Motor neuron (in vitro differentiated cells): ENCODE results near the gene SLC22A5. TPM values are rescaled to one million over a fixed set of nuclear protein-coding genes. Genes with fewer than 3 reads are reported as not detected.

ENCODE experiments used
- ATAC-seq, 8 experiments: fragments of 200-7000 bp; cut with Tn5 transposase; replicated peaks in 6 of 8; 2 replicates each; pipeline ENCODE4 v1.8.0; 2021; ENCODE audit warnings: mild to moderate bottlenecking in 8 of 8, moderate library complexity in 8 of 8
- H3K27ac ChIP-seq, 2 donors: fragments of 250-450 bp; sonication (Bioruptor Pico); 2 replicates each; pipeline ENCODE4 v1.9.0; 2021; ENCODE audit warnings: antibody characterized with exemption in 2 of 2, mild to moderate bottlenecking in 2 of 2, moderate library complexity in 1 of 2
- H3K4me1 ChIP-seq, 2 donors: fragments of 250-450 bp; sonication (Bioruptor Pico); replicated peaks in 1 of 2; 2 replicates each; pipeline ENCODE4 v1.6.1; 2021; ENCODE audit warnings: antibody characterized with exemption in 2 of 2, mild to moderate bottlenecking in 2 of 2, moderate library complexity in 1 of 2
- H3K4me3 ChIP-seq, 5 donors: fragments of 250-450 bp; sonication (Bioruptor Pico); 2 replicates each; pipeline ENCODE4 v1.9.0; 2021; ENCODE audit warnings: antibody characterized with exemption in 5 of 5, mild to moderate bottlenecking in 5 of 5, moderate library complexity in 4 of 5
- WGBS, 10 experiments: fragments of 450-650 bp; shearing (Covaris generic); methylation state at CpG; one replicate each; pipeline ENCODE4 v1.0.0; 2022; 5-methylcytosine and 5-hydroxymethylcytosine counted together
- in situ Hi-C, 9 experiments: fragments of 400-800 bp; cut with MboI; loops; one replicate each; pipeline ENCODE4 v1.15.0; 2021; ENCODE audit warnings: low sequenced_read_pairs in 9 of 9, low pct_unique_long_range_greater_than_20kb in 2 of 9; ENCODE audit not compliant: unreplicated experiment in 9 of 9
- total RNA-seq, 8 experiments: library from RNA; unstranded; fragments of 300-600 nt; gene quantifications; 2 replicates each; pipeline versions ENCODE4 v1.2.3 to v1.2.4, GENCODE V29; 2022

SLC22A5 gene
- total RNA-seq, 8 experiments from 2014 or later, result 1.1 to 7.0 (median 3.1) TPM

DNA sequence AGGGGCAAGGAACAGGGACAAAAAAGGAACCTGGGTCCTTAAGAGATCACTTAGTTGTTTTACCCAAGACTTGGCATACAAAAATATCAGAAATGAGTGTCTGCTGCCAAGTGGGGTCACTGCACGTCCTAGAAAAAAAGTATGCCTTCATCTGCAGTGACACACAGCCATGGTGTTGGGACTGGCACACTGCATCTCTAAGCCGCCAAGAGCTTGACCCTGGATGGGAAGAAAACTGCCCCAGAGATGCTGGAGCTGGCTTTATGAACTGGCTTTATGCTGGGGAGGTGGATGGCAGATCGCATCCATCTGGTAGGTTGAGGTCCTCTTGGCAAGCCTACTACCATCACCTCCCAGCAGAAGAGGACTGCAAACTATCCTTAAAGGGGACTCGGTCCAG, 69.4 kb downstream of the SLC22A5 start:
- peaks cover 0 to 13% of the 10 kb centered on the region in 2 donors for H3K4me1 ChIP-seq
- WGBS, 10 experiments, result 0 to 100% (median 83%) methylated on average over 1 to 3 of the region's 4 CpGs; no CpG with 5 or more reads in 1 of the 10 experiments
- no peak for ATAC-seq
- in situ Hi-C loops, result no loop called here
- no peak overlapping the region for H3K4me3 ChIP-seq
- H3K27ac ChIP-seq, result no peak overlapping the region

DNA sequence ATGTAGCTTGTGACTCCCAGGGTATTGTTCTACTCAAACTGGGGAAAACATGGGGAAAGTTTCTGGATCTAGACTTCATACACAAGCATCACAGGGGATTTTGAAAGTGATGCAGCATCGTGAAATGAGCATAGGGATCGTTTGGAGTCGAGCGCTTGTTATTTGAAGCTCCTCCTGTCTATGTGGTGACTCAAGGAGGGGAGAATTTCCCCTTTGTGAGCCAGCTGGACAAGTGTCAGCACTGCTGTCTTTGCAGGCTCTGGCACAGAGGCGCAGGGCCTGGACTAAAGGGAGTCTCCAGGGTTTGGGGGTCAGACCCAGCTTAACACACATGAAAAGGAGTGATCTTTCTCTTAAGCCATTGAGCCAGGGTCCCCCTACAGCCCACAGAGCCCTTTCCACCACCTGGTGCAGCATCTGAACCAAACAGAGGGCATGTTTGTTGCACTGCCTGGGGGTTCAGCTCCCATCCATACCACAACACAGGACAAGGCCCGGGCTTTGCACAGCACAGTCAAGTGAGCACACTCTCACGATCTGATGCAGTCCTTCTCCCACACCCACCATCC, 70.1 kb downstream of the SLC22A5 start:
- peak in 4 of 8 experiments; percentile 24 to 87 (median 65) for ATAC-seq
- Histone ChIP-seq H3K4me3 (no peak overlapping the region), H3K27ac (no peak overlapping the region), H3K4me1 (peaks cover 0 to 9% of the 10 kb centered on the region in 2 donors)
- WGBS, 10 experiments, result 10 to 91% (median 33%) methylated on average over 2 to 7 of the region's 7 CpGs; no CpG with 5 or more reads in 3 of the 10 experiments
- in situ Hi-C loops, result no loop called here

DNA sequence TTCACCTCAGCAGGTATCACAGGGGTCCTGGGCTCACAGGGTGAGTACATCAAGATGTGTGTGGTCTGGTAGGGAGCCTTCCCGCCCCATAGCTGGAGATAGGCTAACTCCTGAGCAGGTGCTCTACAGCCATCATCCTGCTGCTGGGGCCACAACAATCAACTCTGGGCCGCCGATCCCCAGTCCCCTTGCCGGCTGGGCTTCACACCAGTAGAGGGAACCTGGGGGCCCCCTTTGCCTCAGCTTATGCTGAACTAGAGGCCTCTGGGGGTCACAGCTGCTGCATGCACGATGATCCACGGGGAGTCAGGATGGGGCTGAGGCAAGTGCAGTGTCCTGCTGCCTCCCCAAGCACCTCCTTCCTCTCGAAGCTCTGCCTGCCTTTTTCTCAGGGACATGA, 74.6 kb downstream of the SLC22A5 start:
- WGBS, 10 experiments, result 20 to 100% (median 80%) methylated on average over 1 to 5 of the region's 7 CpGs; no CpG with 5 or more reads in 3 of the 10 experiments
- no peaks in the 10 kb centered on the region for H3K4me1 ChIP-seq
- no peak overlapping the region for H3K4me3 ChIP-seq
- in situ Hi-C loops, result no loop called here
- no peak for ATAC-seq
- no peak overlapping the region for H3K27ac ChIP-seq

Other genes with a start within 250 kb of the SLC22A5 start
- 10 to 100 TPM in 5 of 8 experiments, 1 to 10 TPM in 3; 4.6 to 85.2 (median 34.2) TPM for gene P4HA2, start 141.9 kb upstream of the SLC22A5 start, total RNA-seq
- 10 to 100 TPM in 5 of 8 experiments, 1 to 10 TPM in 3; 3.8 to 68.2 (median 19.9) TPM for gene PDLIM4, start 112.0 kb upstream of the SLC22A5 start, total RNA-seq
- gene SLC22A4, start 75.3 kb upstream of the SLC22A5 start, total RNA-seq, result 1 to 10 TPM in 5 of 8 experiments, under 1 TPM in 3; 0.46 to 2.6 (median 1.4) TPM
- 10 to 100 TPM in 4 of 8 experiments, 1 to 10 TPM in 4; 1.4 to 29.2 (median 9.0) TPM for gene IRF1, start 121.1 kb downstream of the SLC22A5 start, total RNA-seq
- 1 to 10 TPM in 1 of 8 experiments, under 1 TPM in 1, not detected in 6; 0.33 to 2.7 TPM for gene IL5, start 173.8 kb downstream of the SLC22A5 start, total RNA-seq
- gene RAD50, start 187.3 kb downstream of the SLC22A5 start, total RNA-seq, result 10 to 100 TPM in 7 of 8 experiments, 1 to 10 TPM in 1; 9.9 to 66.4 (median 16.1) TPM